Stimulated activated memory B cell treated with anti-CD40 and anti-IgM and Interleukin-4, amounts not matched to agents 10 μg/mL and 1 μg/mL and 100 μg/mL, for 72 hours (primary cell): ENCODE results near the gene NGF.

Experiments
- ATAC-seq: fragments of 150-1000 bp; cut with Tn5 transposase; 2 replicates; pipeline ENCODE4 v1.10.0; 2021
- H3K27ac Mint-ChIP-seq: one replicate; pipeline ENCODE4 v1.8.0; 2022; ENCODE audit warnings: mild to moderate bottlenecking, mixed read lengths
- H3K27me3 Mint-ChIP-seq: one replicate; pipeline ENCODE4 v1.8.0; 2022; ENCODE audit warnings: mixed read lengths
- H3K36me3 Mint-ChIP-seq: one replicate; pipeline ENCODE4 v1.8.0; 2022; ENCODE audit warnings: mixed read lengths
- H3K4me1 Mint-ChIP-seq: one replicate; pipeline ENCODE4 v1.8.0; 2022; ENCODE audit warnings: mixed read lengths
- H3K4me3 Mint-ChIP-seq: one replicate; pipeline ENCODE4 v1.8.0; 2022; ENCODE audit warnings: mild to moderate bottlenecking, moderate library complexity, mixed read lengths
- H3K9me3 Mint-ChIP-seq: one replicate; pipeline ENCODE4 v1.8.0; 2022; ENCODE audit warnings: mixed read lengths

The NGF gene

DNA sequence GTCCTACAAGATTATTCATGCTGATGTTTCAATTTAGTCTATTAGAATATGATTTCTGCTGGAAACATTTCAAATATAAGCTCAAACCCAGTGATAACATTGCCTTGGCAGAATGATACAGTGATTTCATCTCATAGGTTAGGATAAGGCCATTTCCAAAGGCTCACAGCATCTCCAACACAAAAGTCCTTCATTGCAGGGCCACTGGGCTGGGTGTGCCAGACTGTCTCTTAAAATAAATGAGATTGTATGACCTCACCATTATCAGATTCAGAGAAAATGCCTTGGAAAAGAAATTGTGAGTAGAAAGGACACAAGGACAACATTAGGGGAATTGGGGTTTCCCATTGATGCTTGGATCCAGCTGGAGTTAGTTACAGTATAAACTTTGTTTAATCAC is 30.4 kb downstream of the NGF start:
- Mint-ChIP-seq H3K36me3 (no peaks in the 10 kb centered on the region), H3K27me3 (no peaks in the 10 kb centered on the region), H3K27ac (no peak overlapping the region), H3K4me1 (no peaks in the 10 kb centered on the region), H3K4me3 (no peak overlapping the region), H3K9me3 (peaks cover 7% of the 10 kb centered on the region)
- no peak for ATAC-seq

DNA sequence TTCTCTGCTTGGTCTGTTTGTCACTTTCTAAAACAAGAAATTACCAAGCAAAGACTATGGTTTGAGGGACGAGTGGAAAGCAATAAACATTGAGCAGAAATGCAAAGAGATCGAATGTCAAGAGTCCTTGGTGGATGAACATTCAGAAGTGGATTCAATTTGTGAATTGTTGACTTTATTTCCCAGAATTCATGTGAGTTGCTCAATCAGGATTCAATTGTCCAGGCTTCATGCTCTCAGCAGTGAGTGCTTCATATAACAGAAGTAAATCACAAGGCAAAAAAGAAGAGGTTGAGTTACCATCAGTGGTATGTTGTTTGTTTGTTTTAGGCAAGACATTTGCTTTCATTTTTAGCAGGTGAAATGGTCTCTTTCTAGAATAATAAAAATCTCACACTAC is 31.9 kb downstream of the NGF start:
- no peak for ATAC-seq
- H3K27ac Mint-ChIP-seq, result no peak overlapping the region
- no peaks in the 10 kb centered on the region for H3K27me3 Mint-ChIP-seq
- H3K36me3 Mint-ChIP-seq, result no peaks in the 10 kb centered on the region
- H3K4me3 Mint-ChIP-seq, result no peak overlapping the region
- no peaks in the 10 kb centered on the region for H3K4me1 Mint-ChIP-seq
- H3K9me3 Mint-ChIP-seq, result peaks cover 7% of the 10 kb centered on the region

DNA sequence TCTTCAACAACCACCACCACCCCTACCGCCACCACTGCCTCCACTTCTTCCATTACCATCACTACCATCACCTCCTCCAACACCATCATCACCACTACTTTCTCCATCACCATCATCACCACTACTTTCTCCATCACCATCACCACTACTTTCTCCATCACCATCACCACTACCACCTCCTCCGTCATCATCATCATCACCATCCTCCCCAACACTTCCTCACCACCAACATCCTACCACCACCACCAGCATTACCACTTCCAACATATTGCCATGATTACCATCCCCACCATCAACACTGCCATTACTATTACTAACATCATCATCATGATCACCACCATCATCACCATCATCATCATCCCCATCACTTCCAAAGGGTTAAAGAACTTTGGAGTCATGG is 34.7 kb downstream of the NGF start:
- Mint-ChIP-seq H3K9me3 (peaks cover 5% of the 10 kb centered on the region), H3K4me1 (no peaks in the 10 kb centered on the region)
- ATAC-seq, result no peak

DNA sequence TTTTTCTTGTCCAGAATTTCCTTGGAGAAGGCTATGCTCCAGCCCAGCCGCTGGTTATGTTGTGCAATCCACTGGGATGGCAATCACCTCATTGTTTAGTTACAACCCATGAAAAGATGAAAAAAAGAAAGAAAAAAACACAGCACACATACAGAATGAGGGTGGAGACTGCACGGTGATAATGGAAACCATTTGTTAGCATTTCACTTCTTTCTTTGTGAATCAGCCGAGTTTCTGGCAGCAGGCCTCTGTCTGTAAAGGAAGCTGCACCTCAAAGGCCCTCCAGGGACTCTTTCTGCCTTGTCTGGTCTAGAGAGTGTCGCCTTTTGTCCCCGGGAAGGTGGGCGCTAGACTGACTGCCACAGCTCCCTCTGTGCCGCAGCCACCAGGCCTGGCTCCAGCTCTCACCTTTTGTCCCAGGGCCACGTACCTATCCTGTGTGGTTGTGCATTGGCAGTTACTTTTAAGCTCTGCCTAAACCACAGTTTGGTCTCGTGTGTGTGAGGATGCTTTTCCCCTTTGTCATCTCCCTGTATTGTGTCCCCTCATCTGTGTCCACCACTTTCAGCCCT is 35.6 kb downstream of the NGF start:
- ATAC-seq, result peak; percentile 44
- no peak overlapping the region for H3K27ac Mint-ChIP-seq
- H3K9me3 Mint-ChIP-seq, result peaks cover 5% of the 10 kb centered on the region
- H3K27me3 Mint-ChIP-seq, result no peaks in the 10 kb centered on the region
- no peaks in the 10 kb centered on the region for H3K36me3 Mint-ChIP-seq
- no peaks in the 10 kb centered on the region for H3K4me1 Mint-ChIP-seq
- H3K4me3 Mint-ChIP-seq, result no peak overlapping the region

More for the DNA sequence above, 34.7 kb downstream of the NGF start:
- H3K36me3 Mint-ChIP-seq, result no peaks in the 10 kb centered on the region
- H3K27ac Mint-ChIP-seq, result no peak overlapping the region
- no peak overlapping the region for H3K4me3 Mint-ChIP-seq
- H3K27me3 Mint-ChIP-seq, result no peaks in the 10 kb centered on the region

DNA sequence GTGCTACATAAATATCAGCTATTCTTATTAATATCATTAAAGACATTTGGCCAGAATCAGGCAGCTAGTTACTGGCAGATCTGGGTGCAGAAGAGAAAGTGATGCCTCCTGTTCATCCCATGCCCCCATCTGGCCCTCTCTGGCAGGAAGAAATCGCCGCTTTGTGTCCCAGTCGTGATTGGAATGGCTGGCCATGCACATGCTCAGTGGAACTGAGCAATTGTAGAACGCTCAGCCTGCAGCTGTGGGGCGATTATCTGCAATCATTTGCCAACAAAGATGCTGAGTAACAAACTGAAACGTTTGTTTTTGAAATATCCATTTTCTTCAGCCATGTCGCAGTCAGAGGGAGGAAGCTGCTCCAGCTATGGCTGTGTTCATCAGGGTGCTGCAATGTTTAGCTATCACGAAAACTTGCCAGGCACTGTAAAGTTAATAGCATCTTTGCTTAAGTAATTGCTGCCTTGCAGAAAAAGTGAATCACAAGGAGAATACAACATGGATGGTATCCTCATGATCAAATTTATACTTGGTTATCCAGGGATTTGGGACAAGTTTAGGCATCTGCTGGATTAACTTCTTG is 36.5 kb downstream of the NGF start:
- Mint-ChIP-seq H3K4me3 (no peak overlapping the region), H3K4me1 (no peaks in the 10 kb centered on the region), H3K9me3 (peaks cover 5% of the 10 kb centered on the region), H3K27me3 (no peaks in the 10 kb centered on the region), H3K36me3 (no peaks in the 10 kb centered on the region), H3K27ac (no peak overlapping the region)
- no peak for ATAC-seq

DNA sequence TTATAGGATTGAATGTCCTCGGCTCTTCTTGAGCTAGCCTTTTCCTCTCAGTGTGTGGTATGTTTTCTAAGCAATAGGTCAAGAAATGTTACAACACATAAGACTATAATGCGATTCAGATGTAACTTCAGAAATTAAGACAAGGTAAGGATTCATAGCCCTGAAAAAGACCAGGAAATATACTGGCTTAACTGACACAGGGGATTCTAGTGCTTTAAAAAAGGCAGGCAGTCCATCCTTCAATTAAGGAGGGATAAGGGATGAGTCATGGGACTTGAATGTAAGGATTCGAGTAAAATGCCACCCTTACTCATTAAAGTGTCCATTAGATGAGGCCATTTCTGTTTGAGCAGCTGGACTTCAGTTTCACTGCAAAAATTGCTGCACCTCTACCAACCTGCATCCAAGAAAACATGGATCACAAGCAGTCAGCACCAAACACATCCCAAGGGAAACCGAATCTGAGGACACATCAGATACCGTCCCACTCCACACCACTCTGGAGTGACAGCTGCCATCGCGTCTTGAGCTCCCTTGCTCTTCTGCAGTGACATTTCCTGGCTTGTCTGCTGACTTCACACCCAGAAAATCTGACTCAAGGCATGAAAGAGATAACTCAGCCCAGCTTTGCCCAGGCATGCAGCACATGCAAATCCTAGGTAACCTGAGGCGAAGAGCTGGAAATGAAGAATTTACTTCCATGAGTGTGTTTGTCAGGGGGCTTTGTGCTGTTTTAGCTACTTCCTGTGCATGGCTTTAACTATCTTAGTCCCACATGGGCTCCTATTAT is 37.8 kb downstream of the NGF start:
- Mint-ChIP-seq H3K27me3 (no peaks in the 10 kb centered on the region), H3K4me3 (no peak overlapping the region), H3K36me3 (no peaks in the 10 kb centered on the region), H3K9me3 (peaks cover 5% of the 10 kb centered on the region), H3K4me1 (no peaks in the 10 kb centered on the region), H3K27ac (no peak overlapping the region)
- ATAC-seq, result no peak

DNA sequence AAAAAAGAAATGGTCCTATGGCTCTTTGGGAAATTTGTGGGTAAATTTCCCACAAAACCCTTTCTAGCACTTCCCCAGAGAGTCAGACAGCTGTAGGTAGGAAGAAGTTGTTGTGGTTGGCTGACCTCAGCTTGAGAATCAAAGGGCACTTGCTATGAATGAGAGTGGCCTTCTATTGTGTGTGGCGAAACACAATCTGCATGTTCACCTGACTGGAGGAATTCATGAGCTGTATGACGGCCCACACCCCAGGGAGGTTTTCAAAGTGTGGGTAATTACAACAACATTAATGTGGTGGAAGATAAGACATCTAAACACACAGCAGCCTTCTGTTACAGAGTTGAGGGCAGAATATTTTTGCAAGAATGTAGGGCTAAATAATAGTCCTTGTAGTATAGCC is 38.8 kb downstream of the NGF start:
- H3K36me3 Mint-ChIP-seq, result no peaks in the 10 kb centered on the region
- H3K9me3 Mint-ChIP-seq, result peaks cover 5% of the 10 kb centered on the region
- H3K27ac Mint-ChIP-seq, result no peak overlapping the region
- H3K27me3 Mint-ChIP-seq, result no peaks in the 10 kb centered on the region
- H3K4me3 Mint-ChIP-seq, result no peak overlapping the region
- no peak for ATAC-seq
- H3K4me1 Mint-ChIP-seq, result no peaks in the 10 kb centered on the region

DNA sequence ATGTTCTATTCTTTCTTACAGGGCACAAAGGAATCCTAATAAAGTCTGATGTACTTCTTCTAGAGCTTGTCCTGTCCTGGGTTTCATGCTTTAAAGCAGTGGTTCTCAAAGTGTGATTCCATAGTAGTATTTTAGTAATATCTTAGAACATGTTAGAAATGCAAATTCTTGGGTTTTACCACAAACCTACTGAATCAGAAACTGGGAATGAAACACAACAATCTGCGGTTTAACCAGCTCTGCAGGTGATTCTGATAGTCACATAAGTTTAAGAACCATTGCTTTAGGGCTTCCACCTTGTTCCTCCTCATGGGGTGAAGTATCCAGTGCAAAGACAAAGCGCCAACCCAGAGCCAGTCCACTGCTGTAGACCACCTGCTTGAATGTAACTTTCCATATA is 41.1 kb downstream of the NGF start:
- H3K36me3 Mint-ChIP-seq, result no peaks in the 10 kb centered on the region
- no peak for ATAC-seq
- H3K9me3 Mint-ChIP-seq, result no peaks in the 10 kb centered on the region
- no peak overlapping the region for H3K27ac Mint-ChIP-seq
- no peaks in the 10 kb centered on the region for H3K4me1 Mint-ChIP-seq
- no peak overlapping the region for H3K4me3 Mint-ChIP-seq
- peaks cover under 1% of the 10 kb centered on the region for H3K27me3 Mint-ChIP-seq

DNA sequence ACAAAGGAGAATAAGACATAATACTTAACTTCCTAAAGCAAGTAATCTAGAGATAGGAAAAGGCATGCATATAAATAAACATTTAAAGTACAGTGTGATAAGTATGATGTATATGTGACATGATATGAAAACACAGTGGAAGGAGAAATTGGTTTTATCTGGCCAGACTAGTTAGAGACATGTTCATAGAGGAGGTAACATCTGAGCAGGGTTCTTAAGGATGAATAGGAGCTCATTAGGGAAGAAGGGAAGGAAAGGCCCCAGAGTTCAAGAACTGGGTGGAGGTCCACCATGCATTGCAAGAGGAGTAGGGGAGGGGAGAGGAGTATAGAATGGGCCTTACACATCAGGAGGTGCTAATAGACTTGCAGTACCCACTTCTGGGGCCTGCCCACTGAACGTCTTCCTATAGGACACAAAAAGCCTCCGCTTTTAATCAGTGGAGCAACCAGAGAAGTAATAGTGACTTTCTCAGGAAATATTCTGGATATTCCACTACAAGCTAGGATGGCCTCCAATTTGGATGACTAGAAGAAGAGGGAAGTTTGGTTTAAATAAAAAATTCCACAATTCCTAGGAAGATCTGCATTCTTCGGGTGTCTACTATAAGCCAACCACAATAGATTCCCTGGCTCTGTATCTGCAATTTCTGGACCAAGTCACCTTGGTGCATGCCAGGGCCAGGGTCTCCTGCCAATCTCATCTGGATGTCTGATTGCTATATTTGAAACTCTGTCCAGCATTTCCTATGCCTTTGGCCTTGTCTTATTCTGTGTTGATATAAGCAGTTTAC is 41.9 kb downstream of the NGF start:
- Mint-ChIP-seq H3K27me3 (peaks cover 8% of the 10 kb centered on the region), H3K4me3 (no peak overlapping the region), H3K9me3 (no peaks in the 10 kb centered on the region), H3K4me1 (no peaks in the 10 kb centered on the region), H3K36me3 (no peaks in the 10 kb centered on the region), H3K27ac (no peak overlapping the region)
- ATAC-seq, result no peak

DNA sequence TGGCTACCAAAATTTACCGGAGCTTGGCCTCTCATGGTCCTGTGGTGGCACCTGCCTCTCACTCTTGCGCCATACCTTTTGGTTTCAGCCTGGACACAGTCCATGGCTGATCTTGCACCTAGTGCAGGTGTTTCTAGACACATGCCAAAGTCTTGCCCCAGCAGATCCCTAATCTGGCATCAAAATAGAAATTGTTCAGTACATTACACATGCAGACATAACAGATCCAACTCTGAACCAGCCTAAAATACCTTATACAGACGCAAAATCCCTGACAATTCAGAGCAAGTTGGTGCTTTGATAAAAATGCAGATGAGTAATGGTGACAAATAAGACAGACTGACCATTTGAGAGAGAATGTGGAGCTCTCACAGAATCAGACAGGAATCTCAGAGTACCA is 44.1 kb downstream of the NGF start:
- no peak for ATAC-seq
- no peaks in the 10 kb centered on the region for H3K4me1 Mint-ChIP-seq
- H3K4me3 Mint-ChIP-seq, result no peak overlapping the region
- H3K27ac Mint-ChIP-seq, result no peak overlapping the region
- H3K27me3 Mint-ChIP-seq, result peaks cover 19% of the 10 kb centered on the region
- H3K9me3 Mint-ChIP-seq, result no peaks in the 10 kb centered on the region
- H3K36me3 Mint-ChIP-seq, result no peaks in the 10 kb centered on the region

DNA sequence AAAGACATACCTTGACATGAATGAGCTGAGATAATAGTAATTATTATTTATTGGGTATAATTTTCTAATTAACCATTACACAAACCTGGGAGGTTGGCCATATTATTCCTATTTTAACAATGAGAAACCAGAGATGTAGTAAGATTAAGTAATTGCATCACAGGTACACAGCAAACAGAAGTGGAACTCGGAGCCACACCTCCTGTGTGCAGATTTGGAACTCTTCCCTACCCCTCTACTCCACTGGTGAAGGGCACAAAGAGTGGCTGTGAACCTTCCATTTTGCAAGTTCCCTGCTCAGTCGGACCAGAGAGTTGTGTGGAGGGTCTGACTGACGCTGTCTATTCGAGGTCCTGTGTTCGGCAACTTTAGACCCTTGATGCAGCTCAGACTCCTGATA is 45.0 kb downstream of the NGF start:
- no peak for ATAC-seq
- H3K4me1 Mint-ChIP-seq, result no peaks in the 10 kb centered on the region
- no peaks in the 10 kb centered on the region for H3K36me3 Mint-ChIP-seq
- H3K27ac Mint-ChIP-seq, result no peak overlapping the region
- H3K27me3 Mint-ChIP-seq, result peaks cover 19% of the 10 kb centered on the region
- H3K4me3 Mint-ChIP-seq, result no peak overlapping the region
- no peaks in the 10 kb centered on the region for H3K9me3 Mint-ChIP-seq

DNA sequence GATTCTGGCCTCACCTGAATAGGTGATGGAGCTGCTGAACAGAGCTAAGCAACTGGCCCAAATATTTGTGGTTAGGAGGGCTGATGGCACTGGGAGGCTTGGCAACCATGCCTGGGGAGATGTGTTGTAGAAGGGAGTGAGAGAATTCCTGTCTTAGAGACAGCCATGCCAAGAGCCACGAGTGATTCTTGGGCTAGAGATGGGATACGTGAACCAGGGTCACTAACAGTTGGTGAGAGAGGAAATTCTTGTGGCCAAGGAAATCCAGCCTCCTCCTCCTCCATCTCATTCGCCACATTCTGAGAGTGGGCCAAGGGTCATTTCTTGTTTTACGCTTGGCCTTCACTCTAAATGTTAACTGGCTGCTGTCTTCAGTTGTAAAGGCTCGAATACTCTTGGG is 46.3 kb downstream of the NGF start:
- no peaks in the 10 kb centered on the region for H3K9me3 Mint-ChIP-seq
- peaks cover 19% of the 10 kb centered on the region for H3K27me3 Mint-ChIP-seq
- no peaks in the 10 kb centered on the region for H3K36me3 Mint-ChIP-seq
- no peak overlapping the region for H3K27ac Mint-ChIP-seq
- no peaks in the 10 kb centered on the region for H3K4me1 Mint-ChIP-seq
- H3K4me3 Mint-ChIP-seq, result no peak overlapping the region
- ATAC-seq, result no peak

DNA sequence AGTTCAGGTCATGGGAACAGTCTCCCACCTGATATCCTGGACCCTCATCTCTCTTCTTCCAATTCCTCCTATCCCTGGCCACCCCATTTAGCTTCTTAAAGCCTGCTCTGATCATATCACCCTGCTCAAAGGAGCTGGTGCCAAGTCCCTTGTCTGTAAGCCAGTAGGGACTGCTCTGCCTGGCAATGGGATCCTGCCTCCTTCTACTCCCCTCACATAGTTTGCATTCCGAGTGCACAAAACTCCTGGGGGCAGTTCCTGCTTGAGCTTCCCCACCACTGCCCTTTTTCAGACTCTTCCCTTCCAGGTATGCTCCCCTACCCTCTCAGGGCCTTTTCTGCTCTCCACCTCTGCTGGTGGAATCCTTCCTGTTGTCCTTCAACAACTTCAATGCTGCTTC is 48.1 kb downstream of the NGF start:
- peaks cover 19% of the 10 kb centered on the region for H3K27me3 Mint-ChIP-seq
- ATAC-seq, result no peak
- H3K4me1 Mint-ChIP-seq, result no peaks in the 10 kb centered on the region
- H3K27ac Mint-ChIP-seq, result no peak overlapping the region
- H3K4me3 Mint-ChIP-seq, result no peak overlapping the region
- H3K9me3 Mint-ChIP-seq, result no peaks in the 10 kb centered on the region
- no peaks in the 10 kb centered on the region for H3K36me3 Mint-ChIP-seq

DNA sequence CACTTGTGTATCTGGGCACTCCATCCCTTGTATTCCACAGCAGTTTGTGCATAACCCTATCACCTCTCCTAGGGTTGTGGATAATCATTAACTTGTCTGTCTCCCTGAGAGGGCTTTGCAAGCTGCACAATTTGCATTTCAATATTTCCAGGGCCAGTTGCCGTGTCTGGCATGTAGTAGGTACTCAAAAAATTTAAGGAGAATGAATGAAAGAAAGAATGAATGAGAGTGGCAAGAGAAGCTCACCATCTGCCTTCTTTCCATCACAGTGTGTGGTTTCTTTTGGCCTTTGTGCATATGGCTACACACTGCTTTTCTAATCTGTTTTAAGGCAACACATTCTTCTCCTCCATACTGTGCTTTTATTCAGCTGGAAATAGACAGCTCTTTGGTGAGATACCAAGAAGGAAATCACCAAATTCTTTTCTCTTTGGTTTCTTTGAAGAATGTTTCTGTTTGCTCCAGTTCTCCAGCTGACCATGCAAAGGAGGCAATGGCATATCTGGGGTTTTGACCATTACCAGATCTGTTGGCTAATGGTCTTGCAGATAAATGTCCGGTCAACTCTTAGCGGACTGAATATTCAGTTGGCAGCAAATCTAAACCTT is 49.4 kb downstream of the NGF start:
- peaks cover 19% of the 10 kb centered on the region for H3K27me3 Mint-ChIP-seq
- H3K9me3 Mint-ChIP-seq, result no peaks in the 10 kb centered on the region
- ATAC-seq, result no peak
- H3K36me3 Mint-ChIP-seq, result no peaks in the 10 kb centered on the region
- H3K4me1 Mint-ChIP-seq, result no peaks in the 10 kb centered on the region
- H3K27ac Mint-ChIP-seq, result no peak overlapping the region
- H3K4me3 Mint-ChIP-seq, result no peak overlapping the region
